Measurements from ENCODE around the gene GGA1. TPM values are rescaled to one million over a fixed set of nuclear protein-coding genes. Genes with fewer than 3 reads are reported as not detected.

The GGA1 gene
- total and polyA plus RNA-seq, 9 of the 15 experiments (the other 6 are each of a cell fraction or from before 2014, with no cell fraction given): 1.5 to 69.5 (median 31.6) TPM

GRCh38 chr22:37636186-37636948 is 27.7 kb downstream of the GGA1 start:
- H3K9me3 ChIP-seq (replicated peaks; ENCODE audit: control insufficient read depth, insufficient read depth, low read depth, low read length): no peaks in the 10 kb centered on the region
- no peaks in the 10 kb centered on the region for H3K27me3 ChIP-seq (ENCODE audit: control insufficient read depth in 2 of 2, insufficient read depth in 2 of 2, low read length in 2 of 2)
- ChIA-PET POLR2A (interaction anchor here (0.6 to 2.5 kb wide), 5 partner anchors 9 to 102 kb away, joined by 3 to 12 read pairs (median 3); no protein-coding TSS in a partner anchor), CTCF (ENCODE audit: low intra/inter-chr PET ratio) (interaction anchor here (0.9 to 1.1 kb wide), 2 partner anchors 45 to 90 kb away, joined by 3 read pairs; no protein-coding TSS in a partner anchor)
- no peak overlapping the region for H3K4me3 ChIP-seq
- peaks cover 45 to 88% of the 10 kb centered on the region in 2 experiments for H3K4me1 ChIP-seq (replicated peaks in 1 of 2; ENCODE audit: control insufficient read depth in 2 of 2, insufficient read depth in 2 of 2, low read length in 2 of 2)
- H2AFZ ChIP-seq (ENCODE audit: low read depth, low read length): no peak overlapping the region
- no TSS peak for BruUV-seq (replicated peaks)
- no peaks in the 10 kb centered on the region for H3K9me1 ChIP-seq (ENCODE audit: control insufficient read depth, insufficient read depth, low read length)
- H3K27ac ChIP-seq (ENCODE audit: extremely low read depth, low read depth, low read length): no peak overlapping the region
- in situ Hi-C loops (cut with MboI): no loop called here
- no peaks in the 10 kb centered on the region for H4K20me1 ChIP-seq (replicated peaks; ENCODE audit: control insufficient read depth, insufficient read depth, low read length)
- WGBS (ENCODE audit: insufficient coverage, low coverage, missing lambda C conversion rate): 66% methylated on average over 5 of the region's 6 CpGs
- ATAC-seq (no peak), FAIRE-seq (no peak), DNase-seq (ENCODE audit: extremely low read depth in 1 of 4, low spot score in 3 of 4) (peak in 1 of 4 experiments; percentile 27)
- intact Hi-C loops (cut with micrococcal nuclease): no loop called here
- H3K4me2 ChIP-seq (ENCODE audit: insufficient read depth, low read length): no peak overlapping the region
- peak overlapping the region; percentile 20 to 81; a peak in 3 of 4 replicates for H3K9ac ChIP-seq (ENCODE audit: insufficient read depth in 1 of 2, low read depth in 2 of 2, low read length in 2 of 2)
- TF ChIP-seq ATF7 (IDR thresholded peaks at IDR 0.05) (no peak), CTCF (IDR thresholded peaks at IDR 0.05 in 2 of 3, conservative IDR thresholded peaks at IDR 0.05 in 1 of 3; ENCODE audit: insufficient read depth in 2 of 3, low read depth in 1 of 3, low read length in 3 of 3) (peak; percentile 27 to 62 (median 29); a peak in 4 of 6 replicates)
- H3K79me2 ChIP-seq (ENCODE audit: control insufficient read depth, insufficient read depth, low read length): peaks cover 11% of the 10 kb centered on the region
- H3K36me3 ChIP-seq (ENCODE audit: control insufficient read depth, insufficient read depth, low read length): peaks cover 17% of the 10 kb centered on the region; the same call in 2 of the 3 replicates

Data from K562 (cell line).